Measurements from ENCODE around the gene MON2.
A peak's percentile ranks its signal among the peaks of the same experiment; 100 is the strongest.

Gene MON2

GRCh38 chr12:62466018-62466593 lies 520 bp upstream of the MON2 start:
- peak overlapping the region; percentile 78 for H3K27ac ChIP-seq (ENCODE audit: low read length)
- peak; percentile 46 for DNase-seq

GRCh38 chr12:62468397-62468796 lies 1.8 kb downstream of the MON2 start:
- H3K36me3 ChIP-seq (ENCODE audit: insufficient read depth, low read length), result peaks cover 19% of the 10 kb centered on the region
- peaks cover 76% of the 10 kb centered on the region for H3K79me2 ChIP-seq (ENCODE audit: insufficient read depth, low read length)
- peaks cover 38% of the 10 kb centered on the region for H3K4me1 ChIP-seq (ENCODE audit: insufficient read depth, low read length)
- H4K20me1 ChIP-seq (ENCODE audit: insufficient read depth, low read length), result peaks cover 4% of the 10 kb centered on the region; the same call in 1 of the 2 replicates
- peak overlapping the region; percentile 74 for H3K4me2 ChIP-seq (ENCODE audit: insufficient read depth, low read length)
- H3K4me3 ChIP-seq (ENCODE audit: low read depth in 1 of 2, low read length in 2 of 2), result peak overlapping the region in 1 of 2 experiments; percentile 98; a peak in 1 of 4 replicates
- H2AFZ ChIP-seq (ENCODE audit: low read depth, low read length), result no peak overlapping the region
- no peak for ATAC-seq (ENCODE audit: insufficient read depth, low read depth)
- no peaks in the 10 kb centered on the region for H3K27me3 ChIP-seq (ENCODE audit: insufficient read depth, low read length, poor library complexity)
- DNase-seq, result no peak
- peak overlapping the region; percentile 96 for H3K9ac ChIP-seq (ENCODE audit: low read depth, low read length)
- no peak overlapping the region for H3K27ac ChIP-seq (ENCODE audit: low read length)
- TF ChIP-seq CTCF (IDR thresholded peaks at IDR 0.05; ENCODE audit: borderline replicate concordance, extremely low read depth, low read length, poor library complexity, severe bottlenecking) (no peak), EZH2 (IDR thresholded peaks at IDR 0.05; ENCODE audit: borderline replicate concordance, low read depth, low read length, severe bottlenecking) (no peak)
- no peaks in the 10 kb centered on the region for H3K9me3 ChIP-seq (ENCODE audit: insufficient read depth, low read length, severe bottlenecking)

More at GRCh38 chr12:62466018-62466593, 520 bp upstream of the MON2 start:
- H3K9ac ChIP-seq (ENCODE audit: low read depth, low read length), result peak overlapping the region; percentile 96
- peak; percentile 58 for ATAC-seq (ENCODE audit: insufficient read depth, low read depth)
- peak overlapping the region; percentile 97 for H2AFZ ChIP-seq (ENCODE audit: low read depth, low read length)
- H3K36me3 ChIP-seq (ENCODE audit: insufficient read depth, low read length), result peaks cover 5% of the 10 kb centered on the region; the same call in 1 of the 2 replicates
- no peak for TF ChIP-seq CTCF (IDR thresholded peaks at IDR 0.05; ENCODE audit: borderline replicate concordance, extremely low read depth, low read length, poor library complexity, severe bottlenecking)
- TF ChIP-seq EZH2 (IDR thresholded peaks at IDR 0.05; ENCODE audit: borderline replicate concordance, low read depth, low read length, severe bottlenecking), result no peak
- H3K27me3 ChIP-seq (ENCODE audit: insufficient read depth, low read length, poor library complexity), result no peaks in the 10 kb centered on the region
- H3K4me3 ChIP-seq (ENCODE audit: low read depth in 1 of 2, low read length in 2 of 2), result peak overlapping the region; percentile 83 to 98
- peaks cover 38% of the 10 kb centered on the region for H3K4me1 ChIP-seq (ENCODE audit: insufficient read depth, low read length)
- H3K79me2 ChIP-seq (ENCODE audit: insufficient read depth, low read length), result peaks cover 53% of the 10 kb centered on the region
- peak overlapping the region; percentile 74 for H3K4me2 ChIP-seq (ENCODE audit: insufficient read depth, low read length)
- no peaks in the 10 kb centered on the region for H4K20me1 ChIP-seq (ENCODE audit: insufficient read depth, low read length)
- H3K9me3 ChIP-seq (ENCODE audit: insufficient read depth, low read length, severe bottlenecking), result no peaks in the 10 kb centered on the region

GRCh38 chr12:62468935-62469334 lies 2.3 kb downstream of the MON2 start:
- DNase-seq (no peak), ATAC-seq (ENCODE audit: insufficient read depth, low read depth) (no peak)
- TF ChIP-seq EZH2 (IDR thresholded peaks at IDR 0.05; ENCODE audit: borderline replicate concordance, low read depth, low read length, severe bottlenecking), result no peak
- no peak for TF ChIP-seq CTCF (IDR thresholded peaks at IDR 0.05; ENCODE audit: borderline replicate concordance, extremely low read depth, low read length, poor library complexity, severe bottlenecking)
- Histone ChIP-seq H3K79me2 (ENCODE audit: insufficient read depth, low read length) (peaks cover 81% of the 10 kb centered on the region), H3K4me2 (ENCODE audit: insufficient read depth, low read length) (peak overlapping the region; percentile 74), H3K9ac (ENCODE audit: low read depth, low read length) (peak overlapping the region; percentile 26), H3K27ac (ENCODE audit: low read length) (no peak overlapping the region), H3K36me3 (ENCODE audit: insufficient read depth, low read length) (peaks cover 23% of the 10 kb centered on the region), H3K27me3 (ENCODE audit: insufficient read depth, low read length, poor library complexity) (no peaks in the 10 kb centered on the region), H4K20me1 (ENCODE audit: insufficient read depth, low read length) (peaks cover 4% of the 10 kb centered on the region; the same call in 1 of the 2 replicates), H2AFZ (ENCODE audit: low read depth, low read length) (no peak overlapping the region), H3K4me1 (ENCODE audit: insufficient read depth, low read length) (peaks cover 38% of the 10 kb centered on the region), H3K4me3 (ENCODE audit: low read depth in 1 of 2, low read length in 2 of 2) (peak overlapping the region in 1 of 2 experiments; percentile 98; a peak in 2 of 4 replicates), H3K9me3 (ENCODE audit: insufficient read depth, low read length, severe bottlenecking) (no peaks in the 10 kb centered on the region)
